HG03025 (cell line): ENCODE measurements around the gene UPK3BL2.
A peak's percentile ranks its signal among the peaks of the same experiment; 100 is the strongest.
"Not testable (repeated sequence)": the region's sequence is repeated elsewhere in the genome, so short reads cannot be mapped to it uniquely, and the experiment has no call there.

Source experiments
- ATAC-seq: cut with Tn5 transposase; IDR thresholded peaks from one replicate; pipeline ENCODE4 v1.9.1; 2021; ENCODE audit warnings: mild to moderate bottlenecking, moderate library complexity; ENCODE audit not compliant: unreplicated experiment, low FRiP score

UPK3BL2 gene, protein sequence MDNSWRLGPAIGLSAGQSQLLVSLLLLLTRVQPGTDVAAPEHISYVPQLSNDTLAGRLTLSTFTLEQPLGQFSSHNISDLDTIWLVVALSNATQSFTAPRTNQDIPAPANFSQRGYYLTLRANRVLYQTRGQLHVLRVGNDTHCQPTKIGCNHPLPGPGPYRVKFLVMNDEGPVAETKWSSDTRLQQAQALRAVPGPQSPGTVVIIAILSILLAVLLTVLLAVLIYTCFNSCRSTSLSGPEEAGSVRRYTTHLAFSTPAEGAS

DNA sequence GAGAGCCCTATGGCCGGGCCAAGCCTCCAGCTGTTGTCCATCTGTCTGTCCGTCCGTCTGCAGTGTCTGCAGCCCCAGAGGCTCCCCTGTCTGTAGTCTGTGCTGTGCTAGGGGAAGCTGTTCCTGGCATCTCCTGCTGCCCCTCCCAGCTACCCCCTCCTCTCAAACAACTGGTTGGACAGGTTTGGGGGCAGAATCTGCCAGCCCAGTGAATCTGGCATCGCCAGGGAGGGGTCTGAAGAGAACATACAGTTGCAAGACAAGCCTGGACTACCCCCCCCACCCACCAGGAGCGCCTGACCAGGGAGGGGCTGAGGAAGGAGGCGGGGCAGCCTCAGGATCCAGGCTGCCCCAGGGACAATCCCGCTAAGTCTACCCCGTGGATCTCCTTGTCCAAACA is at the start of gene UPK3BL2:
UPK3BL2 (minus strand) TSS at position 101 of the 400 bp plus-strand sequence; CDS start at position 41, 60 bp downstream.
- not testable (repeated sequence) for ATAC-seq

DNA sequence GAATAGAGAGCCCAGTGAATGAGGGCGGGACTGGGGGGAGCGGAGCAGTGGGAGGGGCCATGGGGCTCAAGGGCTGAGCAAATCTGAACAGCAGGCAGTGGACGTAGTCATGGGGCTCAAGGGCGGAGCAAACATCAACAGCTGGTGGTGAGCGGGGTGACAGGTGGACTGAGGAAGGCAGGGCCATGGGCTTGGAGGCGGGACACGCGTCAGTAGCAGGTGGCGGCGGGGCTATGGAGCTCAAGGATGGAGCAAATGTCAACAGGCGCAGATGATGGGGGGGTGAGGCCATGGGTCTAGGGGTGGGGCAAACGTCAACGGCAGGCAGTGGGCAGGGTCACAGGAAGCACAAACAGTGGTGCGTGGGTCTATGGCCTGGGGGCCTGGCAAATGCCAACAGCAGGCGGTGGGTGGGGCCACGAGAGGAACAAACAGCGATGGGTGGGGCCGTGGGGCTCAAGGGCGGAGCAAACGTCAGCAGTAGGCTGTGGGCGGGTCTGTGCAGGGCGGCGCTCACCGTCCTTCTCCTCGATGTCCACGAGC is 49.1 kb upstream of the UPK3BL2 start:
- peak; percentile 43 for ATAC-seq

DNA sequence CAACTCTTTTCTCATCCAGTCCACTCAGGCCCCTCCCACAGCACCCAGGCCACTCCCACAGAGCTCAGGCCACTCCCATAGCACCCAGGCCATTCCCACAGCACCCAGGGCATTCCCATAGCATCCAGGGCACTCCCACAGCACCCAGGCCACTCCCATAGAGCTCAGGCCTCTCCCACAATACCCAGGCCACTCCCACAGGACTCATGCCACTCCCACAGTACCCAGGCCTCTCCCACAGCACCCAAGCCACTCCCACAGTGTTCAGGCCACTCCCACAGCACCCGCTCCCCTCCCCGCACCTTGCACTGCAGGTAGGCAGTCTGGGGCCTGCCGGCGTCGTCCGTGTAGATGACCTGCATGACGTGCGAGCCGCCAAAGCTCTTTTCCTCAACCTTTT is 46.4 kb upstream of the UPK3BL2 start:
- ATAC-seq = not testable (repeated sequence)

DNA sequence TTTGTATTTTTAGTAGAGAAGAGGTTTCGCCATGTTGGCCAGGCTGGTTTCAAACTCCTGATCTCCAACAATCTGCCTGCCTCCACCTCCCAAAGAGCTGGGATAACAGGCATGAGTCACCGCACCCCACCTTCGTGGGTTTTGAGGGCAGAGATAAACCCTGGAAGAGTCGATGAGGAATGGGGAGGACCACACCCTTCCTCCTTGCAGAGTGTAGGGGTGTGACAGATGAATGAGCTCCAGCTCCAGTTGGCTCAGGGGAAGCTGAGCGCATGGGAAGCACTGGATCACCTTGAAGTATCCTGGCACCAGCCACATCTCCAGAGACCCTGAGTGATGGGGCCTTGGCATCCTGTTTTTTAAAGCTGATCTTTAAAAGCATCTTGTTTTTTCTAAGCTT is 40.0 kb upstream of the UPK3BL2 start:
- not testable (repeated sequence) for ATAC-seq

DNA sequence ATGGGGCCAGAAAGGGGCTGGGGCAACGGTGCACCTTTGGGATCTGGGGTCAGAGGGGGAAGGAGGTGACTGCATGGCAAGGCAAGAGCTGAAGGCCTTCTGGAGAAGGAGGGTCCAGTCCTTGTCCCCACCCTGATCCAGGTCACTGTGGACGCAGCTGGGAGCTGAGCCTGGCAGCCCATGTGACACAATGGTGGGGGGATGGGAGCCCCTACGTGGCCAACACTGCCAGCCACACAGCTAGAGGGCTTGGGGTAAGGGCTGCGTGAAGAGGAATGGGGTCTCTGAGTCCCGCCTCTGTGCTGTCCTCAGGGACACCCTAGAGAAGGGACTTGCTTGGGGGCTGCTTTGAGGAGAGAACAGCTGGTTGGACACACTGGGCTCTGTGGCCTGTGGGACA is 38.2 kb upstream of the UPK3BL2 start:
- ATAC-seq = not testable (repeated sequence)

DNA sequence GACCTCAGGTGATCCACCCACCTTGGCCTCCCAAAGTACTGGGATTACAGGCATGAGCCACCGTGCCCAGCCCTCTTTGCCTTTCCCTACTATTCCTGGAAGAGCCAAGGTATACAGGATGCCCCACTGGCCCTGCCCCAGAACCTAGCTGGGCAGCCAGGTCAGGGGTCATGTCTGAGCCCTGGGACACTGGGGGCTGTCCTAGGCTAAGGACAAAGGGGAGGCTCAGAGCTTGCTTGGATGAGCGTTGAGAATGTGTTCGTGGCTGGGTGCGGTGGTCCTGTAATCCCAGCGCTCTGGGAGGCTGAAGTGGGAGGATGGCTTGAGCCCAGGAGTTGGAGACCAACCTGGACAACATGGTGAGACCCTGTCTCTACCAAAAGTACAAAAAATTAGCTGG is 35.0 kb upstream of the UPK3BL2 start:
- ATAC-seq = not testable (repeated sequence)

DNA sequence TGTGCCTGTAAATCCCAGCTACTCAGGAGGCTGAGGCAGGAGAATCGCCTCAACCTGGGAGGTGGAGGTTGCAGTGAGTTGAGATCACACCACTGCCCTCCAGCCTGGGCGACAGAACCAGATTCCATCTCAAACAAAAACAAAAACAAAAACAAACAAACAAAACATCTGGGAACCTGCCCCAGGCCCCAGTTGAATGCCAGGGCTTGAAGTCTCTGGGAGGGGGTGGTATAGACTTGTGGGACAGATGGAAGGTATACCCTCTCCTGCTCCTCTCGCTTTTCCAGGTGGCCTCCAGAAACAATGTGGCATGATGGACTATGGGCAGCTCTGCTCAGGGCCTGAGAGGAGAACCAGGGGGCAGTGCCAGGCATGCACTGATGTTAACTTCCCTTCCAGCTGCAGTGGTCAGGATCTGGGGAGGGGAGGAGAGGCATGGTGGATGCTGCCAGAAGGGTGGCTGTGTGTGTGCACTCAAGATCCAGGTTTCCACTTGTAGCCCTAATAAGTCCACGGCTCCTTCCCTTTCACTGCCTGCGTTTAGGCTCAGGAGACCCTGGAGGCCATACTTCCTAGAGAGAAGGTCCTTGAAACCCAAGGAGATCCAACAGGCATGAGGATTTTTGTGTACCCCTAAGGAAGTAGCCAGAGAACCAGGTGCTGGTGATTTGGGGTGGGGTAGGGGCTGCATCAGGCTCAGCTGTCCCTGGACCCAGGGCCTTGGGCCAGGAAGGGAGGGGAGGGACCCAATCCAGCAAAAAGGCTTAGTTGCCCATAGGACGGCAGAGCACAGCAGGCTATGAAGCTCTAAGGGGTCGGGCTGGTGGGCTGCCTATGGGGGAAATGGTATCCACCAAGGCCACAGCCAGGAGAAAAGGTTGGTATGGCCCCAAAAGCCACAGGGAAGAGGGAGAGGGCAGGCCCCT is 34.1 kb upstream of the UPK3BL2 start:
- ATAC-seq = not testable (repeated sequence)

DNA sequence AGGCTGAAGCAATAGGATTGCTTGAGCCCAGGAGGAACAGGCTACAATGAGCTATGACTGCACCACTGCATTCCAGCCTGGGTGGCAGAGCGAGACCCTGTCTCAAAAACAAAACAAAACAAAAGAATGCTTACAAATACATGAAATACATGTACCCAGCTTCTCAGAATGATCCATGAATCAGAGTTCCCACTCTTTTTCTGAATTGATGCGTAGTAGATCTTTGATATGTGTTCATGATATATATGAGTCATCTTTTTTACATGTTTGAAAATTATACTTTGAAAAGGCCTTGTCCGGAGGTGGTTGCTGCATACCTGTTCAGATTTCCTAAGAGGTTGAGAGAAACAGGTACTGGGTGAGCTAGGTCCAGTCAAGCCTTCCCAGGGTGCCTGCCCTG is 32.9 kb upstream of the UPK3BL2 start:
- ATAC-seq = not testable (repeated sequence)

DNA sequence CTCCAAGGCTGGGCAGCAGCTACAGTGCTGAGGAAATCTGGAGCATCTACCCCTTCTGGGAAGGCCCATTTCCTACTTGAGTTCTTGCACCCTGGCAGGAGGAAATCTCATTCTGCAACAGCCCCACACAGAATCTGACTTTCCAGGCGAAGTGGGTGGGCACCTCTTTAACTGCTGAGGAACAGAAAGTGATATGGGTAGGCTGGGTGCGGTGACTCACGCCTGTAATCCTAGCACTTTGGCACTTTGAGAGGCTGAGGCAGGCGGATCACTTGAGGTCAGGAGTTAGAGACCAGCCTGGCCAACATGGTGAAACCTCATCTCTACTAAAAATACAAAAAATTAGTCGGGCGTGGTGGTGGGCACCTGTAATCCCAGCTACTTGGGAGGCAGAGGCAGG is 31.1 kb upstream of the UPK3BL2 start:
- not testable (repeated sequence) for ATAC-seq

DNA sequence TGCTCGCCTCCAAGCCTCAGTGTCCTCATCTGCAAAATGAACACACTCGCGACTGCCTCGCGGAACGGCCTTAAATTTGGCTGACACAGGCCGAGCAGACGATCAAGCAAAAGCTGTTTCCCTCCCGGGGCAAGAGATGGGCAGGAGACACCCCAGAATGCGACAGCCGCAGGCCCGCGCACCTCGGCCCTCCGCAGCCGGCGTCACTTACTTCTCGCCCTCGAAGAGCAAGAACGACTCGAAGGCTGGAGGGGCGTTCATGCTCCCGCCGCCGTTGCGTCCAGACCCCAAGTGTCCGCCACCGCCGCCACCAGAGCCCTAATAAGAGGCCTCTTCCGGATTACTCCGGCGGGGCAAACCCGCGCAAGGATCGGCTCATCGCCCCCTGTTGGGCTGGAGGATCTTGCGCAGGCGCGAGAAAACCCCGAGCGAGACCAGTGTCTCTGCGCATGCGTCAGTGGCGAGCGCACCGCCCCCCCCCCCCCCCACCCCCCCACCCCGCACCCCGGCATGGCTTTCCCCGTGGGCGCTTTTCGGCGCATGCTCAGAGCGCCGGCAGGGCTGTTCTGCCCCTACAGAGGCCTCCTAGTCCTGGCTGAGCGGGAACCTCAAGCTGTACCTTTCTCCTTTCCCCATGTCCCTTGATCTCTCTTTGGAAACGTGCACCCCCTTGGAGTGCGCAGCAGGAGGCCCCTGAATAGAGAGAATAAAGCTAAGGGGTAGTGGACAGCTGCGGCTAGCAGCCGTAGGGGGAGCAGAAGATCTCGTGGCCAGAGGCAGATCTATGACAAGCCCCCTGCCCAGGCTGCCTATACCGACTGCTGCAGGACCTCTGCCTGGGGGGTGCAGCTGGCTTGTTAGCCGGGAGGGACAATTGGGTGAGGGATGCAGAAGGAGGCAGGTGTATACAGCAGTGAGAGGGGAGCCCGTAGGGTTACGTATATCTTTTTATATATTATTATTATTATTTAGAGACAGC is 29.1 kb upstream of the UPK3BL2 start, which contains the start of gene POLR2J3:
POLR2J3 (minus strand) TSS at position 323 of the 979 bp plus-strand sequence; CDS start at position 261, 62 bp downstream.
- ATAC-seq = peak; percentile 93

DNA sequence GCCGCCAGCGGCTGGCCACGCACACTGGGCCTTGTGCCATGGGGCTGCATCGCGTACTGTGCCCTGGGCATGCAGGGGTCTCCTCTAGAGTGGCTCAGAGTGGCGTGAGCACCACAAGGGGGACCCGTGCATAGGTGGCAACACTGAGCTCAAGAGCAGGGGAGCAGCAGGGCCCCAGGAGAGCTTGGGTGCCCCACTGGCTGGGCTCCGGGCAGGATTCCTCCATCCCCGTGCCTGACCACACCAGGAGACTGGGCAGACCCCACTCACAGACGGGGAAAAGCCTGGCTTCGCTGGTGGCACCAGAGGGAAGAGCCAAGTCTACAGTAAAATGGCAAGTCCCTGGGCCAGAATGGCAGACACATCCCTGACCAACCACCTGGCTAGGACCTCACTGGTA is 25.1 kb upstream of the UPK3BL2 start:
- not testable (repeated sequence) for ATAC-seq

DNA sequence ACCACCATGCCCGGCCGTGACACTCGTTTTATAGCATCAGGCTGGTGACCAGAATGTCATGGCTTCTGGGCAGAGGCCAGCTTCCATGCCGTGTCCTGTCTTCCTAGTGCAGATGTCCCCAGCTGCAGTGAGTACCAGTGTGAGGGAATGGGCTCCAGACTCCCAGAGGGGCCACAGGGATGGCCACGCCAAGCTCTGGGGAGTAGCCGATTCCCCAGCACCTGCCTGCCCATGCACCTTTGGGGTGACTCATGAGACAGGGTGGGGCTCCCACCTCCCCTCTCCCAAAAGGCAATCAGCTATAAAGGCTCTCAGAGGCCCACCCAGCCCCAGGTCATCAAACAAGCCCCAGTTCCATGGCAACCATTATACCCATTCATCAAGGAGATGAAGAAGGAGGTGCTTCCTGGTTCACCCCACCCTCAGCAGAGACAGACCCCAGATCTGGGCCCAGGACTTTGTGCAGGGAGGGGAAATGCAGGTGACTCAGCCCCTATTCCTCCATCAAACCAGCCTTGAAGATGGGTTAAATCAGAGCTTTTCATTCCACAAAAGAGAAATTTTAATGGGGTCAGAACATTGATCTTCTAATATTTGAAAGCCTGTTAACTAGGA is 7.4 kb upstream of the UPK3BL2 start, which contains the start of gene SPDYE2:
SPDYE2 (plus strand) TSS at position 419 of the 615 bp plus-strand sequence. CDS start 2,030 bp downstream, outside the sequence.
- ATAC-seq = not testable (repeated sequence)

DNA sequence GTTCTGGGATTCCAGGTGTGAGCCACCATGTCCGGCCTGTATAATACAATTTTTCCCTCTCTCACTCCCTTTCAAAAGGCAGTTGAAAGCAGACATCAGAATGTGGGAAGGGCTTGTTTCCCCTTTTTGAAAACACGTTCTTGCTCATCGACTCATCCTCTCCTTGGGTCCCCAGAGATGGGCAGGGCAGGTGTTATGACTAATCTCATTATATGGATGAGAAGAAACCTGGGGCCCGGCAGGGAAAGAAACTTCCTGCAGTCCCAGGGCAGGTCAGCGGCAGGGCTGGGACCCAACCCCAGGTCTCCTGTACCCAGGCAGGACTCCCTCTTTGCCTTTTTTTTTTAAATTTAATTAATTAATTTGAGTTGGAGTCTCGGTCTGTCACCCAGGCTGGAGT is 2.9 kb upstream of the UPK3BL2 start:
- ATAC-seq = peak; percentile 48

DNA sequence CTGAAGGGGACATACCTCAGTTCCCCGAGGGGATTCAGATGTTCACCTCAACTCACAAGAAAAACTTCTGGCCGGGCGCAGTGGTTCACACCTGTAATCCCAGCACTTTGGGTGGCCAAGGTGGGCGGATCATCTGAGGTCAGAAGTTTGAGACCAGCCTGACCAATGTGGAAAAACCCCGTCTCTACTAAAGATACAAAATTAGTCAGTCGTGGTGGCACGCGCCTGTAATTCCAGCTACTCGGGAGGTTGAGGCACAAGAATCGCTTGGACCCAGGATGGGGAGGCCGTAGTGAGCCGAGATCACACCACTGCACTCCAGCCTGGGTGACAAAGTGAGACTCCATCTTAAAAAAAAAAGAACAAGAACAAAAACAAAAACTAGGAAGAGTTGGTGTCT is 1.8 kb upstream of the UPK3BL2 start:
- not testable (repeated sequence) for ATAC-seq

DNA sequence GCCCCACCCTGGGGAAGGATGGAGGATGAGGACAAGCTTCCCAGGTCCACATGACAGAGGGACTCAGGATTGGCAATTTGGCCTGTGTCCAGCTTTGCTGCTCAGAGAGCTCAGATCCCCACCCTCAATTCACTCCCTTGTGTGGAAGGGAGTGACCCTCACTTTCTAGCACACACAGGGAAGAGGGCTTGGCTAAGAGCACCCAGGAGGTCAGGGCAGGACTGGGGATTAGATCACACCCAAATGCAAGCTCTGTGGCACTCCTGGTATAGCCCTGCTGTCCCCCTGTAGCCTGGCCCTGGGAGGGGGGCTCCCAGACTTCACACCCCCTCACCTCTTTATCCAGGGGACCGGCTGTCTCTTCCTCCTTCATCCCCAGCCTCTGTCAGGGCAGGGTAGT is 876 bp upstream of the UPK3BL2 start:
- ATAC-seq = not testable (repeated sequence)

DNA sequence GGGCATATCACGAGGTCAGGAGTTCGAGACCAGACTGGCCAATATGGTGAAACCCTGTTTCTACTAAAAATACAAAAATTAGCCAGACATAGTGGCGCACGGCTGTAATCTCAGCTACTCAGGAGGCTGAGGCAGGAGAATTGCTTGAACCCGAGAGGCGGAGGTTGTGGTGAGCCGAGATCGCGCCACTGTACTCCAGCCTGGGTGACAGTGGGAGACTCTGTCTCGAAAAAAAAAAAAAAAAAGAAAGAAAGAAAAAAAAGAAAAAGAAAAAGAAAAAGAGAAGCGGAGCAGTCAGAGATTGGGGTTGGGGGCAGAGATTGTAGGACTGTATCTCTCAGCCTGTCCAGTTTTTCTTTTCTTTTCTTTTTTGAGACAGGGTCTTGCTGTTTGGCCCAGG is 725 bp downstream of the UPK3BL2 start:
- ATAC-seq = not testable (repeated sequence)

DNA sequence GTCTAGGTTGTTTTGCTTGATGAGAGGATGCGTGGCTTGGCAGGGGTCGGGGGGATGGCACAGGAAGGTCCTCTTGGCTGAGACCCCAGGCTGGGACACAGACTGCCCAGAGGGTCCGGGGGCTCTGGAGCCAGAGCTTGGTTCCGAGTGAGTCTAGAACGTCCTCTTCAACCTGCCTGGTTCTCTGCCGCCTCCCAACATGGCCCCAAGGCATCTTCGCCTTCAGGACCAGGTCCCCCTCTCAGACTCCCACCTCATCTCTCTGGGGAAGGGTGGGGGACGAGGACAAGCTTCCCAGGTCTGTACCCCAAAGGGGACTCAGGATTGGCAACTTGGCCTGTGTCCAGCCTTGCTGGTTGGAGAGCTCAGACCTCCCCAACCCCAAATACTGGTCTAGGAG is 1.4 kb downstream of the UPK3BL2 start:
- not testable (repeated sequence) for ATAC-seq

DNA sequence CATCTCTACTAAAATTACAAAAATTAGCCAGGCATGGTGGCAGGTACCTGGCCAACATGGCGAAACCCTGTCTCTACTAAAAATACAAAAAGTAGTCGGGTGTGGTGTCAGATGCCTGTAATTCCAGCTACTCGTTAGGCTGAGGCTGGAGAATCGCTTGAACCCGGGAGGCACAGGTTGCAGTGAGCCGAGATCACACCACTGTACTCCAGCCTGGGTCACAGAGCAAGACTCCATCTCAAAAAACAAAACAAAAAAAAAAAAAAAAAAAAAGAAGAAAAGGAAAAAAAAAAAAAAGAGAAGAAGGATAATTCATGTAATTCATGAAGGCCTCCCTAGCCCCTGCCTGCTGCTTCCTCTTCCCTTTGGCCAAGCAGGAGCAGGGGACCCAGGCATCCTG is 2.9 kb downstream of the UPK3BL2 start:
- not testable (repeated sequence) for ATAC-seq

DNA sequence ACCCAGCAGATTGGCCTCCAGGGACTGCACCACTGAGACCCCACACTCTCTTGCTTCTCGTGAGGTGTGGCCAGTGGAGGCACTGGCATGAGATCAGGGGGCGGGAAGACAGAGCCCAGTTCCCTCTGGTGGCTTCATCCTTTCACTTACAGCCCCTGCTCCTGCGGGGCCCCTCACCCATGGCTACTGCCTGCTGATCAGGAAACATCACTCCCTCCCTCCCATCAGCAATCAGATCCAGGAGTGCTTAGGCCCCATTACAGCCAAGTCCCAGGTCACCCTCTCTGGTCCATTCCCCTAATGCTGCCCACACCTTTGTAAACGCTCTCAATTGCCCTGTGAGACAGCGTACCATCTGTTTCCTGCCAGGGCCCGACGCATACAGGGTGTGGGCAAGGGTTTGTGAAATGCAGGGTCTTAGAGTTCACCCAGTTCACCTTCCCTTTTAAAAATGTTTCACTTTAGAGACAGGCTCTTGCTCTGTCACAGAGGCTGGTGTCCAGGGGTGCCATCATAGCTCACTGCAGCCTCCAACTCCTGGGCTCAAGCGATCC is 8.4 kb downstream of the UPK3BL2 start:
- ATAC-seq = not testable (repeated sequence)
